NT2/D1 (cell line): ENCODE data around the gene KCNA4.
"Not testable (repeated sequence)": the region's sequence is repeated elsewhere in the genome, so short reads cannot be mapped to it uniquely, and the experiment has no call there.

Experiments used
- DNase-seq: peaks from one replicate; pipeline ENCODE4 v3.0.0-alpha.2; 2011; ENCODE audit warnings: low read depth, low spot score
- H3K27me3 ChIP-seq: 2 replicates; pipeline ENCODE4 v1.6.0; 2011; ENCODE audit warnings: mild to moderate bottlenecking; ENCODE audit not compliant: insufficient read length, insufficient read depth
- H3K36me3 ChIP-seq: 2 replicates; pipeline ENCODE4 v1.6.1; 2011; ENCODE audit warnings: mild to moderate bottlenecking, low read length, mixed read lengths; ENCODE audit not compliant: insufficient read depth, insufficient read length
- H3K4me1 ChIP-seq: 2 replicates; pipeline ENCODE4 v1.5.1; 2011; ENCODE audit not compliant: insufficient read depth, insufficient read length
- H3K4me3 ChIP-seq: 2 replicates; pipeline ENCODE4 v1.5.1; 2011; ENCODE audit warnings: low read depth; ENCODE audit not compliant: insufficient read length
- H3K9ac ChIP-seq: 2 replicates; pipeline ENCODE4 v1.6.0; 2011; ENCODE audit warnings: low read depth; ENCODE audit not compliant: insufficient read length
- H3K9me3 ChIP-seq: 2 replicates; pipeline ENCODE4 v1.5.1; 2011; ENCODE audit warnings: mild to moderate bottlenecking, low read length; ENCODE audit not compliant: insufficient read depth
- SUZ12 ChIP-seq: IDR thresholded peaks from 2 replicates; pipeline ENCODE4 v1.6.1; 2011; ENCODE audit not compliant: insufficient read length, insufficient read depth; ENCODE audit errors: extremely low read depth
- YY1 ChIP-seq: IDR thresholded peaks from 2 replicates; pipeline ENCODE4 v1.6.1; 2011; ENCODE audit not compliant: insufficient read length, insufficient read depth
- ZNF274 ChIP-seq: IDR thresholded peaks from 2 replicates; pipeline ENCODE4 v1.6.1; 2011; ENCODE audit warnings: mild to moderate bottlenecking, low read depth, low read length

Gene KCNA4

DNA sequence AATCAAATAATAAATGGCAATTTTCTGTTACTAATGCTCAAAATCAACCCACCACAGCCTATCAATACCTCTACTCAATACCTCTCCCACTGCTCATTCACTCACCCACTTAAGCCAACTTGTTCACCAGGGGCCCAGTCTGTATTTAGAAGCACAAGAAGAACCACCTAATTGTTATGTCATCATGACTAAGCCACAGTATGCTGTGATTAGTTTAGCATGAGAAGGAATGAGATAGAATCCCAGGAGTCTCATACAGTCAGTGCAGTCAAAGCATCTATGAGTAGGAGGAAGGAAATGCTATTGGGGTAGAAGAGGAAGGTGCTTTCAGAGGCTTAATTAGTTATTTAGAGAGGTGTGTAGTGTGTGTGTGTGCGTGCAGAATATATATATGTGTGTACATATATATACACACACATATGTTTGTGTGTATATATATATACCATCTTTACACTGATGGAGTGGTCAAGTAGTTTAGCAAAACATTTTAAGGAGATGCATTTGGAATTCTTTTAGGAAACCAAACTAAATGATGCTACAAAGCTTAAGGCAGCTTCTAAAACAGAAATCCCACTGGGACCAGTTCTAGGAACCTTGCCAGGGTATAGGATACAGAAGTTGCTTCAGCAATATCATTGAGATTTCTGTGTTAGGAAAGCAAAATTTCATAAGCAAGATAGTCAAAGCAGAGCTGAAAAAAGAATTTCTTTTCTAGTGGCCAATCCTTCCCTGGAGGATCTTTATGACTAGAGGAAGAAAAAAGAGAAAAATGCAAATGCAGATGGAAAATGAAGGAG lies 27.5 kb downstream of the KCNA4 start:
- H3K36me3 ChIP-seq, result no peaks in the 10 kb centered on the region
- no peaks in the 10 kb centered on the region for H3K27me3 ChIP-seq
- no peak overlapping the region for H3K4me3 ChIP-seq
- peaks cover 4% of the 10 kb centered on the region; the same call in 1 of the 2 replicates for H3K9me3 ChIP-seq
- H3K9ac ChIP-seq, result no peak overlapping the region
- H3K4me1 ChIP-seq, result no peaks in the 10 kb centered on the region
- no peak for DNase-seq
- TF ChIP-seq YY1, result no peak
- no peak for TF ChIP-seq SUZ12
- TF ChIP-seq ZNF274, result no peak

DNA sequence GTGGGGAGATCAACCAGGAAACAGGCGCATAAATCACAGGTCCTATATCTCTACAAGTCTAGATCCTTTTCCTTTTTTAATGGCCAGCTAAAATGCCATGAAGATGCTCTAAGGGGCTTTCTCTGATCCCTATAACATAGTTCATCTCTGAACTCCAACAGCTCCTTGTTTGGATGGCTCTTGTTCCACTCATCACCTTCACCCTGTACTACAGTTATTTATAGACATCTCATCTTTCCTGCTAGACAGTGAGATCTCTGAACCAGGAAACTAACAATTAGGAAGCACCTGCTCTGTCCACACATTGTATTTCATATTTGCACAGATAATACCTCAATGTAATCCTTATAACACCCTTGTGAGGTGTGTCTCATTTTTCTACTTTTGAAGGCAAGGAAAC lies 31.6 kb downstream of the KCNA4 start:
- H3K36me3 ChIP-seq, result no peaks in the 10 kb centered on the region
- DNase-seq, result no peak
- no peaks in the 10 kb centered on the region for H3K9me3 ChIP-seq
- no peaks in the 10 kb centered on the region for H3K4me1 ChIP-seq
- H3K9ac ChIP-seq, result no peak overlapping the region
- H3K4me3 ChIP-seq, result no peak overlapping the region
- TF ChIP-seq SUZ12 (no peak), YY1 (no peak), ZNF274 (no peak)
- H3K27me3 ChIP-seq, result no peaks in the 10 kb centered on the region

DNA sequence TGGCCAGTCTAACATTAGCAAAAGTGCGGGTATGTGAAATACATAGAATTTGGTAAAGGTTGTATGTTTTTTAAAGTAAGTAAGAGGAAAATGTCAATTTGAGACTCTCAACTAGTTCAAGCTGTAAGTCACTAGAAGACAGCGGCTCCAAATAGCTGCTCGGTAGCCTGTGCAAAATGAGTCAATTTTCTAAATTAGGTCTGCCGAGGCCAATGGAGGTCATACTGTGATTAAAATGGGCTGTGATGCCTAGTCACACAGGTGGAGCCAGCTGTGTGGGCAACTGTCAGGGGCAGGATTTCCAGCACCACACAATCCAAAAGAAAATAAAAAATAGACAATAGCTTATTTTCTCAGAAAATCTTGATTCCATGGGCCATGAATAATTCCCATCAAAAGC lies 32.3 kb downstream of the KCNA4 start:
- Histone ChIP-seq H3K9me3 (no peaks in the 10 kb centered on the region), H3K36me3 (no peaks in the 10 kb centered on the region), H3K4me1 (no peaks in the 10 kb centered on the region), H3K4me3 (no peak overlapping the region), H3K27me3 (no peaks in the 10 kb centered on the region), H3K9ac (no peak overlapping the region)
- TF ChIP-seq YY1, result no peak
- TF ChIP-seq SUZ12, result no peak
- no peak for TF ChIP-seq ZNF274
- DNase-seq, result no peak

DNA sequence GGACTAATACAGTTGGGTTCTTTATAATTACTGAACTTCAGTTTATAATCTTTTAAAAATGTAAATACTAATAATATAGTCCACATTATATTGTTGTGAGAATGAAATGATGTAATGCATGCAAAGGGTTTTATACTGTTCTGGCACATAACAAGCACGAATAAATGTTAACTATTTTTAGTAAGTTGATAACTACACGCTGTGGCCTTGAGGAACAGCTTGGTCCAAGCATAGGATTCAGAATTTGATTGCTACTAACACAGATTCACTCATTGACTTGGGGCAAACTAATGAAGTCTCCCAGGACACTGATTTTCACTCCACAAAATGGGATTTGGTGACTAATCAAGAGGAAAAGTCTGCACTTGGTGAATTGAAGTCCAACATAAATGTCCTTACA lies 38.3 kb downstream of the KCNA4 start:
- Histone ChIP-seq H3K4me3 (no peak overlapping the region), H3K9me3 (no peaks in the 10 kb centered on the region), H3K36me3 (no peaks in the 10 kb centered on the region), H3K4me1 (no peaks in the 10 kb centered on the region), H3K9ac (no peak overlapping the region), H3K27me3 (no peaks in the 10 kb centered on the region)
- no peak for TF ChIP-seq SUZ12
- TF ChIP-seq ZNF274, result no peak
- no peak for TF ChIP-seq YY1
- DNase-seq, result no peak

DNA sequence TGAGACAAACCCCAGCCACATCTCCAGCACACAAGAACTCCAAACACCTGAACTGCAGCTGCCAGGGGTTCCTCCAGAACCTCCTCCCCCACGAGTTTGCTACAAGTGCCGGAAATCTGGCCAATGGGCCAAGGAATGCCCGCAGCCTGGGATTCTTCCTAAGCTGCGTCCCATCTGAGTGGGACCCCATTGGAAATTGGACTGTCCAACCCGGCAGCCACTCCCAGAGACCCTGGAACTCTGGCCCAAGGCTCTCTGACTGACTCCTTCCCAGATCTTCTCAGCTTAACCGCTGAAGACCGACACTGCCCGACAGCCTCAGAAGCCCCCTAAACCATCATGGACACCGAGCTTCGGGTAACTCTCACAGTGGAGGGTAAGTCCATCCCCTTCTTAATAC lies 41.2 kb downstream of the KCNA4 start:
- not testable (repeated sequence) for H3K4me3 ChIP-seq, H3K9me3 ChIP-seq, H3K4me1 ChIP-seq, DNase-seq, H3K9ac ChIP-seq, H3K36me3 ChIP-seq, H3K27me3 ChIP-seq

DNA sequence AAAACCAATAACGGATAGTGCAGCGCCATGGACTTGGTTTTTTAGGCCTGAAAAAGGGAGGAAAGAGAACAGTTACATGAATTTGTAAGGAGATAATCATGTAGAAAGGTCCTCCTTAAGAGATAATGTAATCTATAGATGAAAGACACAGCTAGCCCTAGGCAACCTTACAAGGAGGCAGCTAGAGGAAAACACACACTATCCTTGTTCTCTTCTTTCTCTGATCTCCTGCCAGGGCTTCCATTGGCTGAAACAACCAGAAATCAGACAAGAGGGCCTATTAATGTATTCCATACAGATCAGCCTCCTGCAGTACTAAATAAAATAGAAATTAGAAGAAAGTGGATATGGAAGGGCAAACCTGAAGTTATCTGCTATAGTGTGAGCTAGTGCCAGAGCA lies 53.0 kb downstream of the KCNA4 start:
- no peaks in the 10 kb centered on the region for H3K9me3 ChIP-seq
- no peak overlapping the region for H3K4me3 ChIP-seq
- DNase-seq, result no peak
- no peaks in the 10 kb centered on the region for H3K27me3 ChIP-seq
- no peak overlapping the region for H3K9ac ChIP-seq
- no peaks in the 10 kb centered on the region for H3K36me3 ChIP-seq
- TF ChIP-seq ZNF274, result no peak
- TF ChIP-seq SUZ12, result no peak
- TF ChIP-seq YY1, result no peak
- no peaks in the 10 kb centered on the region for H3K4me1 ChIP-seq

DNA sequence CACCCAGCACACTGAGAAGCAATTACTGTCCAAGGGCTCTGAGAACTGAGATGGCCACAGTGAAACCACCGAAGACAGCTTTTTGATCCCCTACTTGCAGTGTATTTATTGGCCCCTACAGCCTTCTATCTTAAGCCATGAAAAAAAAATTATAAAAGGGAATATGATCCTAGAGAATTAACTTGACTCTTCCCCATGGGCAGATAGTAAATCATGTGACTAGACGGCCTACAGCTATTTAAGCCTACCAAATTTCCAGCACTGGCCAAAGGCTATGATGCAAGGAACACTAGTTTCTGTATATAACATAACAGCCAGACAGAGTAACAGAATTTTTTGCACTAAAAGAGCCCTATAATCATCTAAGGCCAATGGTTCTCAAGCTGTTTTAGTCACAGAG lies 53.8 kb downstream of the KCNA4 start:
- TF ChIP-seq ZNF274, result no peak
- TF ChIP-seq SUZ12, result no peak
- no peak for TF ChIP-seq YY1
- Histone ChIP-seq H3K27me3 (no peaks in the 10 kb centered on the region), H3K4me3 (no peak overlapping the region), H3K9ac (no peak overlapping the region), H3K4me1 (no peaks in the 10 kb centered on the region), H3K9me3 (no peaks in the 10 kb centered on the region), H3K36me3 (no peaks in the 10 kb centered on the region)
- DNase-seq, result no peak

DNA sequence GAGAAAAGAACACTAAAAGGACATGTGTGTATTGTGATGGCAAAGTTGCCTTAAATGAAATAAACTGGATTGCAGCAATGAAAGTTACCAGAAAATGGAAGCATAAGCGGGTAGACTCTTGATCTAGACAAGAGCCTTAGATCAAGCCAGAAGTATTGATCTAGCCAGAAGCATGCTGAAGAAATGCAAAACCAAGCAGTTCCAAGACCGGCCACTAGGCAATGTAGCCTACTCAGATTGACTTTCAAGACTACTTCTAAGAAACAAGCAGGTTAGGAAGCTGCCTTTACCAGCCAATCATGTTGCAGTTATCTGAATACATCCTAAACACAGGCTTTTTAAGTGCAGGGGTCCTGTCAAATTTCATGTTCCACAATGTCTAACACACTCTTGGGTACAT lies 54.6 kb downstream of the KCNA4 start:
- Histone ChIP-seq H3K4me1 (no peaks in the 10 kb centered on the region), H3K4me3 (no peak overlapping the region), H3K9ac (no peak overlapping the region), H3K27me3 (no peaks in the 10 kb centered on the region), H3K9me3 (no peaks in the 10 kb centered on the region), H3K36me3 (no peaks in the 10 kb centered on the region)
- no peak for DNase-seq
- TF ChIP-seq ZNF274 (no peak), SUZ12 (no peak), YY1 (no peak)
